Mesodermal cell (in vitro differentiated cells): ENCODE data around the gene AGK.
"Not testable (repeated sequence)": the region's sequence is repeated elsewhere in the genome, so short reads cannot be mapped to it uniquely, and the experiment has no call there.

Experiments used
- H3K27ac ChIP-seq: 2 replicates; pipeline ENCODE4 v1.7.0; 2013; ENCODE audit warnings: mild to moderate bottlenecking, low read depth, low read length, moderate library complexity; ENCODE audit not compliant: severe bottlenecking
- H3K36me3 ChIP-seq: 2 replicates; pipeline ENCODE4 v1.7.1; 2013; ENCODE audit warnings: mild to moderate bottlenecking, low read length, moderate library complexity; ENCODE audit not compliant: control insufficient read depth, insufficient read depth
- H3K4me1 ChIP-seq: one replicate; pipeline ENCODE4 v1.7.1; 2013; ENCODE audit warnings: mild to moderate bottlenecking, low read length; ENCODE audit not compliant: insufficient read depth, control insufficient read depth, poor library complexity, severe bottlenecking
- H3K4me3 ChIP-seq: 2 replicates; pipeline ENCODE4 v1.7.0; 2013; ENCODE audit warnings: low read length, control low read depth, mild to moderate bottlenecking; ENCODE audit not compliant: insufficient read depth, poor library complexity, severe bottlenecking; ENCODE audit errors: extremely low read depth
- H3K9me3 ChIP-seq: 2 replicates; pipeline ENCODE4 v1.7.1; 2013; ENCODE audit warnings: mild to moderate bottlenecking, low read length, moderate library complexity; ENCODE audit not compliant: control insufficient read depth
- WGBS, 2 experiments: methylation state at CpG; one replicate each; pipeline ENCODE4 v1.1.5; 2013; ENCODE audit warnings: missing lambda C conversion rate in 2 of 2; ENCODE audit not compliant: insufficient coverage in 2 of 2; 5-methylcytosine and 5-hydroxymethylcytosine counted together

AGK gene

GRCh38 chr7:141647701-141648100 lies 96.5 kb downstream of the AGK start:
- H3K36me3 ChIP-seq, result peaks cover 19% of the 10 kb centered on the region
- H3K4me3 ChIP-seq, H3K27ac ChIP-seq, H3K9me3 ChIP-seq, H3K4me1 ChIP-seq: not testable (repeated sequence)
- WGBS, 2 experiments, result 94 to 95% methylated on average over 19 to 21 of the region's 21 CpGs

GRCh38 chr7:141648276-141649114 lies 97.3 kb downstream of the AGK start:
- peak overlapping the region; percentile 20 for H3K27ac ChIP-seq
- no peaks in the 10 kb centered on the region for H3K9me3 ChIP-seq
- 86 to 87% methylated on average over 1 to 4 of the region's 6 CpGs for WGBS, 2 experiments
- no peak overlapping the region for H3K4me3 ChIP-seq
- H3K4me1 ChIP-seq, result peaks cover 9% of the 10 kb centered on the region
- peaks cover 22% of the 10 kb centered on the region for H3K36me3 ChIP-seq

- peaks cover 18% of the 10 kb centered on the region for H3K36me3 ChIP-seq
Observed at GRCh38 chr7:141649137-141649864, 98.1 kb downstream of the AGK start.

GRCh38 chr7:141649865-141650634 lies 98.8 kb downstream of the AGK start:
- Histone ChIP-seq H3K4me1 (peaks cover 13% of the 10 kb centered on the region), H3K27ac (peak overlapping the region; percentile 91), H3K9me3 (no peaks in the 10 kb centered on the region), H3K4me3 (no peak overlapping the region), H3K36me3 (peaks cover 18% of the 10 kb centered on the region)
- WGBS, 2 experiments, result 29 to 60% methylated on average over 3 of the region's 6 CpGs

More at GRCh38 chr7:141649137-141649864, 98.1 kb downstream of the AGK start:
- peaks cover 9% of the 10 kb centered on the region for H3K4me1 ChIP-seq
- H3K9me3 ChIP-seq, result no peaks in the 10 kb centered on the region
- H3K27ac ChIP-seq, result peak overlapping the region; percentile 91
- H3K4me3 ChIP-seq, result no peak overlapping the region
- WGBS, 2 experiments, result 73 to 80% methylated on average over 5 to 7 of the region's 8 CpGs

- no peaks in the 10 kb centered on the region for H3K9me3 ChIP-seq
- WGBS, 2 experiments, result 94% methylated on average over 6 to 8 of the region's 9 CpGs
- peaks cover 26% of the 10 kb centered on the region for H3K36me3 ChIP-seq
- H3K4me3 ChIP-seq, result no peak overlapping the region
- peaks cover 13% of the 10 kb centered on the region for H3K4me1 ChIP-seq
- no peak overlapping the region for H3K27ac ChIP-seq
Observed at GRCh38 chr7:141651417-141651816, 100.2 kb downstream of the AGK start.

GRCh38 chr7:141652691-141653090 lies 101.5 kb downstream of the AGK start:
- H3K9me3 ChIP-seq, result no peaks in the 10 kb centered on the region
- H3K4me3 ChIP-seq, result no peak overlapping the region
- no peak overlapping the region for H3K27ac ChIP-seq
- WGBS, 2 experiments, result 57 to 66% methylated on average over 2 of the region's 3 CpGs
- H3K36me3 ChIP-seq, result peaks cover 37% of the 10 kb centered on the region
- peaks cover 13% of the 10 kb centered on the region for H3K4me1 ChIP-seq

GRCh38 chr7:141654551-141654950 lies 103.3 kb downstream of the AGK start:
- WGBS, 2 experiments, result 0% methylated on average over 1 of the region's 3 CpGs
- H3K4me3 ChIP-seq, result no peak overlapping the region

GRCh38 chr7:141659501-141659900 lies 108.3 kb downstream of the AGK start:
- peaks cover 69% of the 10 kb centered on the region for H3K36me3 ChIP-seq
- no peak overlapping the region for H3K4me3 ChIP-seq
- H3K27ac ChIP-seq, result no peak overlapping the region
- 91 to 94% methylated on average over 5 to 6 of the region's 6 CpGs for WGBS, 2 experiments
- no peaks in the 10 kb centered on the region for H3K9me3 ChIP-seq
- H3K4me1 ChIP-seq, result peaks cover 4% of the 10 kb centered on the region

More at GRCh38 chr7:141654551-141654950, 103.3 kb downstream of the AGK start:
- H3K4me1 ChIP-seq, result peaks cover 13% of the 10 kb centered on the region
- no peak overlapping the region for H3K27ac ChIP-seq
- no peaks in the 10 kb centered on the region for H3K9me3 ChIP-seq
- peaks cover 50% of the 10 kb centered on the region for H3K36me3 ChIP-seq

- WGBS, 2 experiments, result 91 to 97% methylated on average over 3 to 4 of the region's 4 CpGs
- H3K9me3 ChIP-seq, result no peaks in the 10 kb centered on the region
- peaks cover 76% of the 10 kb centered on the region for H3K36me3 ChIP-seq
- no peaks in the 10 kb centered on the region for H3K4me1 ChIP-seq
- H3K4me3 ChIP-seq, result no peak overlapping the region
- H3K27ac ChIP-seq, result peak overlapping the region; percentile 42
Observed at GRCh38 chr7:141660259-141660658, 109.0 kb downstream of the AGK start.

GRCh38 chr7:141663081-141663849 lies 112.1 kb downstream of the AGK start:
- 73% methylated on average over 3 of the region's 6 CpGs; no CpG with 5 or more reads in 1 of the 2 experiments for WGBS, 2 experiments
- Histone ChIP-seq H3K36me3 (peaks cover 64% of the 10 kb centered on the region), H3K9me3 (no peaks in the 10 kb centered on the region), H3K4me3 (no peak overlapping the region), H3K4me1 (no peaks in the 10 kb centered on the region), H3K27ac (peak overlapping the region; percentile 33)
